ENCODE results near the gene SGSM2.

DNA sequence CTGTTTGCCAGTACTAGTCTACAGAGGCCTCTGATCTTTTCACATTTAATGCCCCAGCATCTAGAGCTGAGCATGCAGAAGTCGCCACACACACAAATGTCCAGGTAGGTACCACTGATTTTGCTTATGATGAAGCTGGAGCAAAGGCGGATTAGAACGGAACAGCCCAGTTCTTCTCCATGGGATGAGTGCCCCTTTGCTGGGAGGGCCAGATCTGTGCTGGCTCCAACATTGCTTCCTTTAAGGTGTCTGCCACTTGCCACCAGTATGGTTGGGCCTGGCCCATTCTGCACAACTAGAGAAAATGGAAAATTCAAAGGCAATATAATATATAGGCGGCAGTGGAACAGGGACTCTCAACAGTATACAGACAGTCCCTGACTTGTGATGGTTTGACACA, 65.7 kb downstream of the SGSM2 start:
- TF ChIP-seq, protein P1, sequence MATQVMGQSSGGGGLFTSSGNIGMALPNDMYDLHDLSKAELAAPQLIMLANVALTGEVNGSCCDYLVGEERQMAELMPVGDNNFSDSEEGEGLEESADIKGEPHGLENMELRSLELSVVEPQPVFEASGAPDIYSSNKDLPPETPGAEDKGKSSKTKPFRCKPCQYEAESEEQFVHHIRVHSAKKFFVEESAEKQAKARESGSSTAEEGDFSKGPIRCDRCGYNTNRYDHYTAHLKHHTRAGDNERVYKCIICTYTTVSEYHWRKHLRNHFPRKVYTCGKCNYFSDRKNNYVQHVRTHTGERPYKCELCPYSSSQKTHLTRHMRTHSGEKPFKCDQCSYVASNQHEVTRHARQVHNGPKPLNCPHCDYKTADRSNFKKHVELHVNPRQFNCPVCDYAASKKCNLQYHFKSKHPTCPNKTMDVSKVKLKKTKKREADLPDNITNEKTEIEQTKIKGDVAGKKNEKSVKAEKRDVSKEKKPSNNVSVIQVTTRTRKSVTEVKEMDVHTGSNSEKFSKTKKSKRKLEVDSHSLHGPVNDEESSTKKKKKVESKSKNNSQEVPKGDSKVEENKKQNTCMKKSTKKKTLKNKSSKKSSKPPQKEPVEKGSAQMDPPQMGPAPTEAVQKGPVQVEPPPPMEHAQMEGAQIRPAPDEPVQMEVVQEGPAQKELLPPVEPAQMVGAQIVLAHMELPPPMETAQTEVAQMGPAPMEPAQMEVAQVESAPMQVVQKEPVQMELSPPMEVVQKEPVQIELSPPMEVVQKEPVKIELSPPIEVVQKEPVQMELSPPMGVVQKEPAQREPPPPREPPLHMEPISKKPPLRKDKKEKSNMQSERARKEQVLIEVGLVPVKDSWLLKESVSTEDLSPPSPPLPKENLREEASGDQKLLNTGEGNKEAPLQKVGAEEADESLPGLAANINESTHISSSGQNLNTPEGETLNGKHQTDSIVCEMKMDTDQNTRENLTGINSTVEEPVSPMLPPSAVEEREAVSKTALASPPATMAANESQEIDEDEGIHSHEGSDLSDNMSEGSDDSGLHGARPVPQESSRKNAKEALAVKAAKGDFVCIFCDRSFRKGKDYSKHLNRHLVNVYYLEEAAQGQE (IDR thresholded peaks at IDR 0.05; ENCODE audit: insufficient replicate concordance, low read depth): no peak
- TF ChIP-seq CTCF (IDR thresholded peaks at IDR 0.05; ENCODE audit: insufficient read depth, low read length): no peak
- TF ChIP-seq POLR2AphosphoS5 (IDR thresholded peaks at IDR 0.05; ENCODE audit: low read depth): no peak
- TF ChIP-seq GABPA (IDR thresholded peaks at IDR 0.05; ENCODE audit: low read depth): no peak
- no peak for TF ChIP-seq SPI1 (IDR thresholded peaks at IDR 0.05; ENCODE audit: borderline replicate concordance, low read depth)
